Measurements from ENCODE around the gene ADAMTS8.

DNA sequence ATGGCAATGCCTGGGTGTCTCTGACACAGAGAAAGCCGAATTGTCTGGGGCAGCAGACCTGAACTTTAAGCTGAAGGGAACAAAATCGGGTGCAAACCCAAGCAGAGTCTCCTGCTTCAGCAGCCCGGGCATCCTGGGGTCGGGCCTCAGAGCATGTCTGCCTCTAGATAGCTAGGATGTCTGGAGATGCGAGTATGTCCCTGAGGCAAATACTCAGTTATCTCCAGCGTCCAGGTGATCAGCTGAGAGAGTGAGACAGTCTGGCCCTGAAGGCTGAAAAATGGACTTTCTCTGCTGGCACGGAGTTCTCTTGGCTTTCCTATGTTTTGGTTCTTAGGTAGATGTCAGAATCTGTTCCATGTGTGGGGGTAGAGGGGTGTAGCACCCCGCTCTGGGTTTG lies 3.3 kb downstream of the ADAMTS8 start:
- no peak for TF ChIP-seq YY1 (IDR thresholded peaks at IDR 0.05; ENCODE audit: insufficient read depth, insufficient read length)
- TF ChIP-seq ZNF274 (IDR thresholded peaks at IDR 0.05; ENCODE audit: low read depth, low read length): no peak
- TF ChIP-seq SUZ12 (IDR thresholded peaks at IDR 0.05; ENCODE audit: extremely low read depth, insufficient read depth, insufficient read length): no peak
